WTC11 (cell line): ENCODE data around the gene ABHD11. TPM values are rescaled to one million over a fixed set of nuclear protein-coding genes. Genes with fewer than 3 reads are reported as not detected.

Experiments
- ATAC-seq: fragments of 200-7000 bp; cut with Tn5 transposase; 2 replicates; pipeline ENCODE4 v1.10.0; 2021; ENCODE audit warnings: mild to moderate bottlenecking, moderate library complexity
- CTCF ChIA-PET: fragments of 300-600 bp; sonication (Branson Sonifier 250); formaldehyde crosslinking; loops from one replicate; lab custom pipeline; 2021; ENCODE audit warnings: antibody characterized with exemption; lab: Charles Lee
- POLR2A ChIA-PET: fragments of 350-600 bp; sonication (Branson Sonifier 250); formaldehyde crosslinking; loops from one replicate; lab custom pipeline; 2021; ENCODE audit warnings: antibody characterized with exemption; lab: Charles Lee
- DNase-seq: peaks from one replicate; pipeline ENCODE4 v3.0.0; 2021; ENCODE audit warnings: low spot score
- H3K27ac Mint-ChIP-seq: 2 replicates; pipeline ENCODE4 v1.8.0; 2021; ENCODE audit warnings: mixed read lengths
- H3K27me3 Mint-ChIP-seq: 2 replicates; pipeline ENCODE4 v1.8.0; 2021; ENCODE audit warnings: low read depth, mild to moderate bottlenecking, moderate library complexity, mixed read lengths
- H3K36me3 Mint-ChIP-seq: 2 replicates; pipeline ENCODE4 v1.8.0; 2021; ENCODE audit warnings: mixed read lengths
- H3K4me1 Mint-ChIP-seq: 2 replicates; pipeline ENCODE4 v1.8.0; 2022; ENCODE audit warnings: mixed read lengths
- H3K4me3 Mint-ChIP-seq: 2 replicates; pipeline ENCODE4 v1.8.0; 2021; ENCODE audit warnings: mild to moderate bottlenecking, moderate library complexity, mixed read lengths
- H3K9me3 Mint-ChIP-seq: 2 replicates; pipeline ENCODE4 v1.8.0; 2021; ENCODE audit warnings: mixed read lengths
- ATF2 ChIP-seq: sonication (generic); formaldehyde crosslinking; IDR thresholded peaks from 2 replicates; pipeline ENCODE4 v1.8.1; 2022; ENCODE audit warnings: low read depth, missing genetic modification reagents, borderline replicate concordance
- CREB1 ChIP-seq: sonication (generic); formaldehyde crosslinking; IDR thresholded peaks from 2 replicates; pipeline ENCODE4 v1.8.0; 2023; ENCODE audit warnings: mild to moderate bottlenecking, missing genetic modification reagents
- E2F1 ChIP-seq: sonication (generic); formaldehyde crosslinking; IDR thresholded peaks from 2 replicates; pipeline ENCODE4 v1.8.0; 2022; ENCODE audit warnings: mild to moderate bottlenecking, missing genetic modification reagents
- E2F4 ChIP-seq: sonication (generic); formaldehyde crosslinking; IDR thresholded peaks from 2 replicates; pipeline ENCODE4 v1.8.1; 2022; ENCODE audit warnings: low read depth, mild to moderate bottlenecking, moderate library complexity, missing genetic modification reagents, borderline replicate concordance
- FOXK1 ChIP-seq: sonication (generic); formaldehyde crosslinking; IDR thresholded peaks from 2 replicates; pipeline ENCODE4 v1.8.0; 2022; ENCODE audit warnings: mild to moderate bottlenecking, moderate library complexity, missing genetic modification reagents
- FOXP1 ChIP-seq: sonication (generic); formaldehyde crosslinking; IDR thresholded peaks from 2 replicates; pipeline ENCODE4 v1.8.0; 2022; ENCODE audit warnings: missing genetic modification reagents, mild to moderate bottlenecking, moderate library complexity, borderline replicate concordance
- GABPB1 ChIP-seq: sonication (generic); formaldehyde crosslinking; IDR thresholded peaks from 2 replicates; pipeline ENCODE4 v1.8.1; 2023; ENCODE audit warnings: mild to moderate bottlenecking, missing genetic modification reagents
- GTF2I ChIP-seq: fragments of 250-450 bp; sonication (Bioruptor Pico); conservative IDR thresholded peaks from 2 replicates; pipeline ENCODE4 v1.4.0; 2021; ENCODE audit warnings: mild to moderate bottlenecking
- SP1 ChIP-seq: sonication (generic); formaldehyde crosslinking; conservative IDR thresholded peaks from 2 replicates; pipeline ENCODE4 v1.8.1; 2022; ENCODE audit warnings: missing genetic modification reagents
- TEAD1 ChIP-seq: sonication (generic); formaldehyde crosslinking; IDR thresholded peaks from 2 replicates; pipeline ENCODE4 v1.8.0; 2022; ENCODE audit warnings: mild to moderate bottlenecking, missing genetic modification reagents
- USF1 ChIP-seq: sonication (generic); formaldehyde crosslinking; IDR thresholded peaks from 2 replicates; pipeline ENCODE4 v1.8.0; 2022; ENCODE audit warnings: mild to moderate bottlenecking, missing genetic modification reagents
- ZNF232 ChIP-seq: sonication (generic); formaldehyde crosslinking; IDR thresholded peaks from 2 replicates; pipeline ENCODE4 v1.8.0; 2022; ENCODE audit warnings: mild to moderate bottlenecking, missing genetic modification reagents
- ZNF416 ChIP-seq: fragments of 250-450 bp; sonication (Bioruptor Pico); IDR thresholded peaks from 2 replicates; pipeline ENCODE4 v1.9.0; 2021; ENCODE audit warnings: mild to moderate bottlenecking, inconsistent platforms
- ZNF671 ChIP-seq: fragments of 250-450 bp; sonication (Bioruptor Pico); IDR thresholded peaks from 2 replicates; pipeline ENCODE4 v1.8.0; 2021; ENCODE audit warnings: mild to moderate bottlenecking
- total RNA-seq: library from RNA; stranded (reverse); gene quantifications from 3 replicates; pipeline ENCODE4 v1.2.3, GENCODE V29; 2021
- TF ChIP-seq, protein P1 (sequence below): sonication (generic); formaldehyde crosslinking; IDR thresholded peaks from 2 replicates; pipeline ENCODE4 v1.8.0; 2022; ENCODE audit warnings: missing genetic modification reagents
- TF ChIP-seq, protein P2 (sequence below): fragments of 250-450 bp; sonication (Bioruptor Pico); conservative IDR thresholded peaks from 2 replicates; pipeline ENCODE4 v1.9.0; 2021; ENCODE audit warnings: mild to moderate bottlenecking

Gene ABHD11
- total RNA-seq, 1 experiment from 2014 or later: 23.8 TPM

DNA sequence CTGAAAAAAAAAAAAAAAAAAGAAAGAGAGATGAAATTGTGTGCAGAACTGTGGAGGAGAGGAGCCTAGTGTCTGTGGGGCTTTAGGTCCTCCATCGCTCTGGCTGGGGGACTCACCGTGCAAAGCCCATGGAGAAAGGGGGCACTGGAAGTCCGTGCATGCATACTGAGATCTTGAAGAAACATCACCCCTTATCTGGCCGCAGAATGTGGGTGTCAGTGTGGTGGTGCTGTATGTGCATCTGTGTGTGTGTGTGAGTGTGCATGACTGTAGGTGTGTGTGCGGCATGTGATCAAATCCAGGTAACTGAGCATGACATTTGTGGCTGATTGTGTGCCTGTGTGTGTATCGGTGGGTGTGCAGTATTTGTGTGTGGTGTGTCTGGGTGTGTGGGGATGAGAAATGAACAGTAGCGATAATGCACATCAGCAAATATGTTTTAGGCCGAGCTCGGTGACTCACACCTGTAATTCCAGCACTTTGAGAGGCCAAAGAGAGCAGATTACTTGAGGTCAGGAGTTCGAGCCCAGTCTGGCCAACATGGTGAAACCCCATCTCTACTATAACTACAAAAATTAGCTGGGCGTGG is 40.3 kb upstream of the ABHD11 start:
- CTCF ChIA-PET: no interaction called here
- no peak overlapping the region for H3K27ac Mint-ChIP-seq
- DNase-seq: no peak

More for the DNA sequence above, 40.3 kb upstream of the ABHD11 start:
- H3K36me3 Mint-ChIP-seq: no peaks in the 10 kb centered on the region
- no peaks in the 10 kb centered on the region for H3K27me3 Mint-ChIP-seq
- ATAC-seq: no peak
- H3K4me3 Mint-ChIP-seq: no peak overlapping the region
- POLR2A ChIA-PET: no interaction called here
- peaks cover 19% of the 10 kb centered on the region for H3K9me3 Mint-ChIP-seq
- TF ChIP-seq ZNF671: no peak
- no peak for TF ChIP-seq ATF2
- no peak for TF ChIP-seq SP1
- TF ChIP-seq, protein P1, sequence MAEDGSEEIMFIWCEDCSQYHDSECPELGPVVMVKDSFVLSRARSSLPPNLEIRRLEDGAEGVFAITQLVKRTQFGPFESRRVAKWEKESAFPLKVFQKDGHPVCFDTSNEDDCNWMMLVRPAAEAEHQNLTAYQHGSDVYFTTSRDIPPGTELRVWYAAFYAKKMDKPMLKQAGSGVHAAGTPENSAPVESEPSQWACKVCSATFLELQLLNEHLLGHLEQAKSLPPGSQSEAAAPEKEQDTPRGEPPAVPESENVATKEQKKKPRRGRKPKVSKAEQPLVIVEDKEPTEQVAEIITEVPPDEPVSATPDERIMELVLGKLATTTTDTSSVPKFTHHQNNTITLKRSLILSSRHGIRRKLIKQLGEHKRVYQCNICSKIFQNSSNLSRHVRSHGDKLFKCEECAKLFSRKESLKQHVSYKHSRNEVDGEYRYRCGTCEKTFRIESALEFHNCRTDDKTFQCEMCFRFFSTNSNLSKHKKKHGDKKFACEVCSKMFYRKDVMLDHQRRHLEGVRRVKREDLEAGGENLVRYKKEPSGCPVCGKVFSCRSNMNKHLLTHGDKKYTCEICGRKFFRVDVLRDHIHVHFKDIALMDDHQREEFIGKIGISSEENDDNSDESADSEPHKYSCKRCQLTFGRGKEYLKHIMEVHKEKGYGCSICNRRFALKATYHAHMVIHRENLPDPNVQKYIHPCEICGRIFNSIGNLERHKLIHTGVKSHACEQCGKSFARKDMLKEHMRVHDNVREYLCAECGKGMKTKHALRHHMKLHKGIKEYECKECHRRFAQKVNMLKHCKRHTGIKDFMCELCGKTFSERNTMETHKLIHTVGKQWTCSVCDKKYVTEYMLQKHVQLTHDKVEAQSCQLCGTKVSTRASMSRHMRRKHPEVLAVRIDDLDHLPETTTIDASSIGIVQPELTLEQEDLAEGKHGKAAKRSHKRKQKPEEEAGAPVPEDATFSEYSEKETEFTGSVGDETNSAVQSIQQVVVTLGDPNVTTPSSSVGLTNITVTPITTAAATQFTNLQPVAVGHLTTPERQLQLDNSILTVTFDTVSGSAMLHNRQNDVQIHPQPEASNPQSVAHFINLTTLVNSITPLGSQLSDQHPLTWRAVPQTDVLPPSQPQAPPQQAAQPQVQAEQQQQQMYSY (CRISPR knock-in tag): no peak
- TF ChIP-seq CREB1: no peak
- no peak for TF ChIP-seq ZNF232 (CRISPR knock-in tag)
- TF ChIP-seq E2F4 (CRISPR knock-in tag): no peak
- TF ChIP-seq GABPB1: no peak
- no peak for TF ChIP-seq ZNF416 (CRISPR knock-in tag)
- TF ChIP-seq FOXK1 (CRISPR knock-in tag): no peak
- TF ChIP-seq, protein P2, sequence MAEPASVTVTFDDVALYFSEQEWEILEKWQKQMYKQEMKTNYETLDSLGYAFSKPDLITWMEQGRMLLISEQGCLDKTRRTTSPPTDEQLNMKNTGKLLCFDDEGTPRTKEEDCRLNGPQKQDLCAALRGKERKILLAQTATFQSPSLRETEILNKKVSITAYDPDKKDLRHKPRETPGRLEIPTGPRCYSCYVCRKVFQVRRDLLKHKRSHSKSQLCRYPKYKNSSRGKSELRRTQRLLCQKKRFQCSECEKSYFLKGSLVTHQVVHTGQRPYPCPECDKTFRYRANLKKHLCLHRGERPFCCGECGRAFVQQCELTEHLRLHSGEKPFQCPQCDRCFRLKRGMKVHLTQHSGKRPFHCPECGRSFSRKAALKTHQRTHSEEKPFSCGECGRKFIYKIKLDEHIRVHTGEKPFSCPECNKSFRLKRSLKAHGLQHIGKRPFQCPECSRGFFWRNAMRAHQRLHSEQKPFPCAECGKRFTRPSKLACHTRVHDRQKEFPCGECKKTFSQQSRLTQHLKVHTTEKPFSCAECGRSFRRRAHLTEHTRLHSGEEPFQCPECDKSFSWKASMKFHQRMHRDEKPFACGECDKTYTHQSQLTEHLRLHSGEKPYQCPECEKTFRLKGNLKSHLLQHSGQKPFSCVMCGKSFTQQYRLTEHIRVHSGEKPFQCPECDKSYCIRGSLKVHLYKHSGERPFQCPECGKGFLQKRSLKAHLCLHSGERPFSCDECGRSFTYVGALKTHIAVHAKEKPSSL (CRISPR knock-in tag): no peak
- no peak for TF ChIP-seq USF1 (CRISPR knock-in tag)
- no peak for TF ChIP-seq E2F1 (CRISPR knock-in tag)
- no peak for TF ChIP-seq GTF2I (CRISPR knock-in tag)
- TF ChIP-seq FOXP1 (CRISPR knock-in tag): no peak
- TF ChIP-seq TEAD1 (CRISPR knock-in tag): no peak
- 0 out of 2 replicates have a peak, but pooled peaks cover 2% of the 10 kb centered on the region for H3K4me1 Mint-ChIP-seq
